Fibroblast of lung (primary cell): ENCODE measurements around the gene TBX20.
"Not testable (repeated sequence)": the region's sequence is repeated elsewhere in the genome, so short reads cannot be mapped to it uniquely, and the experiment has no call there.

Experiments used
- CTCF ChIP-seq, 2 donors: IDR thresholded peaks in 1 of 2; conservative IDR thresholded peaks in 1 of 2; 1 replicate in 1 of 2; 2 replicates in 1 of 2; pipeline ENCODE4 v1.5.1; 2011 to 2012; ENCODE audit warnings: low read length in 2 of 2, control low read depth in 1 of 2, inconsistent platforms in 1 of 2, low read depth in 1 of 2, mild to moderate bottlenecking in 1 of 2
- EZH2 ChIP-seq: IDR thresholded peaks from 2 replicates; pipeline ENCODE4 v1.5.1; 2012; ENCODE audit warnings: low read length, control low read depth, mild to moderate bottlenecking; ENCODE audit errors: missing control alignments

GRCh38 chr7:35227438-35227837, 26.5 kb downstream of the TBX20 start:
- not testable (repeated sequence) for TF ChIP-seq CTCF (conservative IDR thresholded peaks at IDR 0.05 in 1 of 2, IDR thresholded peaks at IDR 0.05 in 1 of 2; ENCODE audit: low read depth in 1 of 2, low read length in 2 of 2); EZH2
